K562 (cell line): ENCODE results near the gene PMF1. TPM values are rescaled to one million over a fixed set of nuclear protein-coding genes. Genes with fewer than 3 reads are reported as not detected.

Experiments used
- ATAC-seq: fragments of 200-7000 bp; cut with Tn5 transposase; 3 replicates; pipeline ENCODE4 v1.9.1; 2020; ENCODE audit warnings: moderate library complexity
- BruUV-seq: library from RNA; stranded (reverse); fragments of 400-500 nt; replicated peaks from 2 replicates; lab custom pipeline; 2021; lab: Mats Ljungman, UMichigan
- CTCF ChIA-PET: fragments of 300-600 bp; formaldehyde crosslinking; extraction: SDS; loops from one replicate; lab custom pipeline; 2021; ENCODE audit warnings: low intra/inter-chr PET ratio; lab: Yijun Ruan, JAX
- POLR2A ChIA-PET: fragments of 300-600, 350-650 bp; sonication (Branson Sonifier 250); formaldehyde crosslinking; extraction: SDS; loops from one replicate; lab custom pipeline; 2021; ENCODE audit warnings: antibody characterized with exemption, inconsistent platforms; lab: Yijun Ruan, JAX
- DNase-seq, 4 experiments: peaks; one replicate each; pipeline versions ENCODE4 v3.0.0 to v3.0.0-alpha.2; 2011 to 2018; ENCODE audit warnings: low spot score in 3 of 4, mixed read lengths in 3 of 4; ENCODE audit errors: extremely low read depth in 1 of 4
- FAIRE-seq: peaks from 2 replicates; lab custom pipeline; 2011; peaks lifted over from hg19 to GRCh38; lab: Jason Lieb, UNC
- H2AFZ ChIP-seq: 2 replicates; pipeline ENCODE4 v1.6.0; 2011; ENCODE audit warnings: low read depth, low read length, control low read depth, inconsistent platforms
- H3K27ac ChIP-seq: fragments of 200-600 bp; 3 replicates; pipeline ENCODE4 v1.8.0; 2011; ENCODE audit warnings: low read depth, mild to moderate bottlenecking, control low read depth, inconsistent platforms, low read length, moderate library complexity, mixed read lengths; ENCODE audit errors: extremely low read depth
- H3K27me3 ChIP-seq, 2 experiments: fragments of 300-600 bp in 1 of 2; 2 replicates in 1 of 2; 3 replicates in 1 of 2; pipeline versions ENCODE4 v1.6.0 to v1.8.0; 2011; ENCODE audit warnings: inconsistent platforms in 2 of 2, low read length in 2 of 2, mild to moderate bottlenecking in 1 of 2, mixed read lengths in 1 of 2, moderate library complexity in 1 of 2; ENCODE audit not compliant: control insufficient read depth in 2 of 2, insufficient read depth in 2 of 2
- H3K36me3 ChIP-seq: fragments of 300-600 bp; 3 replicates; pipeline ENCODE4 v1.8.0; 2011; ENCODE audit warnings: mild to moderate bottlenecking, low read length, inconsistent platforms; ENCODE audit not compliant: control insufficient read depth, insufficient read depth
- H3K4me1 ChIP-seq, 2 experiments: fragments of 200-600 bp in 1 of 2; replicated peaks in 1 of 2; 2 replicates in 1 of 2; 3 replicates in 1 of 2; pipeline versions ENCODE4 v1.5.1 to v1.8.0; 2011; ENCODE audit warnings: inconsistent platforms in 2 of 2, low read length in 2 of 2, mild to moderate bottlenecking in 1 of 2, mixed read lengths in 1 of 2, moderate library complexity in 1 of 2; ENCODE audit not compliant: control insufficient read depth in 2 of 2, insufficient read depth in 2 of 2
- H3K4me2 ChIP-seq: 2 replicates; pipeline ENCODE4 v1.6.1; 2011; ENCODE audit warnings: low read length, control low read depth, inconsistent platforms, mixed read lengths; ENCODE audit not compliant: insufficient read depth
- H3K4me3 ChIP-seq: fragments of 200-600 bp; sonication (generic), shearing (Covaris generic); 2 replicates; pipeline ENCODE4 v1.5.1; 2016; ENCODE audit warnings: control low read depth, inconsistent platforms
- H3K79me2 ChIP-seq: fragments of 200-600 bp; 3 replicates; pipeline ENCODE4 v1.8.0; 2011; ENCODE audit warnings: low read length, inconsistent platforms; ENCODE audit not compliant: control insufficient read depth, insufficient read depth
- H3K9ac ChIP-seq, 2 experiments: 2 replicates each; pipeline versions ENCODE4 v1.6.0 to v1.6.1; 2011; ENCODE audit warnings: low read depth in 2 of 2, low read length in 2 of 2, control low read depth in 1 of 2, inconsistent platforms in 1 of 2, mild to moderate bottlenecking in 1 of 2, mixed read lengths in 1 of 2; ENCODE audit not compliant: insufficient read depth in 1 of 2
- H3K9me1 ChIP-seq: one replicate; pipeline ENCODE4 v1.6.0; 2011; ENCODE audit warnings: inconsistent platforms, mild to moderate bottlenecking, low read length, moderate library complexity; ENCODE audit not compliant: control insufficient read depth, insufficient read depth
- H3K9me3 ChIP-seq: replicated peaks from 2 replicates; pipeline ENCODE4 v1.5.1; 2011; ENCODE audit warnings: low read depth, low read length, inconsistent platforms; ENCODE audit not compliant: control insufficient read depth, insufficient read depth
- H4K20me1 ChIP-seq: replicated peaks from 2 replicates; pipeline ENCODE4 v1.6.1; 2011; ENCODE audit warnings: low read length, inconsistent platforms, mixed read lengths; ENCODE audit not compliant: control insufficient read depth, insufficient read depth
- ADNP ChIP-seq: fragments of 200-800 bp; sonication (Bioruptor generic); IDR thresholded peaks from 2 replicates; pipeline ENCODE4 v1.6.1; 2016; ENCODE audit warnings: missing genetic modification characterization, missing compliant biosample characterization
- BRD4 ChIP-seq: fragments of 200-600 bp; sonication (generic); IDR thresholded peaks from 2 replicates; pipeline ENCODE4 v1.6.1; 2017; ENCODE audit warnings: inconsistent platforms
- JUN ChIP-seq, 2 experiments: sonication (generic) in 1 of 2; formaldehyde crosslinking in 1 of 2; IDR thresholded peaks; 2 replicates each; pipeline versions ENCODE4 v1.6.1 to v1.8.0; 2012 to 2022; ENCODE audit warnings: borderline replicate concordance in 2 of 2, mild to moderate bottlenecking in 2 of 2, improper control_type of control experiment in 1 of 2, low read depth in 1 of 2, low read length in 1 of 2, missing genetic modification reagents in 1 of 2
- MIER1 ChIP-seq: fragments of 450-650 bp; IDR thresholded peaks from 2 replicates; pipeline ENCODE4 v1.6.1; 2016; ENCODE audit warnings: antibody characterized with exemption, mild to moderate bottlenecking, low read depth
- NKRF ChIP-seq: fragments of 450-650 bp; IDR thresholded peaks from 2 replicates; pipeline ENCODE4 v1.6.1; 2016; ENCODE audit warnings: borderline replicate concordance
- RBM25 ChIP-seq: fragments of 200-400 bp; formaldehyde crosslinking; IDR thresholded peaks from 2 replicates; pipeline ENCODE4 v1.6.1; 2018; ENCODE audit warnings: low read length, low read depth, moderate library complexity; ENCODE audit not compliant: severe bottlenecking
- SETDB1 ChIP-seq: IDR thresholded peaks from one replicate; pipeline ENCODE4 v1.6.1; 2012; ENCODE audit warnings: low read length, control low read depth, inconsistent platforms
- SMC3 ChIP-seq: conservative IDR thresholded peaks from 2 replicates; pipeline ENCODE4 v1.6.1; 2011; ENCODE audit warnings: low read depth, low read length, improper control_type of control experiment; ENCODE audit not compliant: insufficient read depth
- ZEB2 ChIP-seq: fragments of 450-650 bp; IDR thresholded peaks from 2 replicates; pipeline ENCODE4 v1.6.1; 2016
- ZNF780A ChIP-seq: fragments of 250-450 bp; sonication (Bioruptor Pico); IDR thresholded peaks from 2 replicates; pipeline ENCODE4 v1.5.0; 2021; ENCODE audit warnings: mild to moderate bottlenecking
- WGBS: fragments of 100-300 bp; shearing (Covaris generic); methylation state at CpG from one replicate; pipeline ENCODE4 v1.1.6; 2016; ENCODE audit warnings: low coverage, mixed read lengths; ENCODE audit not compliant: insufficient coverage; ENCODE audit errors: missing lambda C conversion rate; 5-methylcytosine and 5-hydroxymethylcytosine counted together
- in situ Hi-C: fragments of 300-500 bp; cut with MboI; formaldehyde crosslinking; loops from 4 replicates; pipeline ENCODE4 v1.15.0; 2018; ENCODE audit warnings: inconsistent platforms, mixed read lengths
- intact Hi-C: fragments of 100-400 bp; cut with micrococcal nuclease; formaldehyde crosslinking; loops from 2 replicates; pipeline ENCODE4 v1.14.2; 2022
- polyA plus RNA-seq, 8 experiments: library from polyadenylated mRNA; depleted of rRNA in 4 of 8; stranded (reverse) in 5 of 8; unstranded in 3 of 8; fragments of >200 nt; fragmentation: Nextera tagmentation in 2 of 8; fragmentation: Illumina TruSeq in 1 of 8; extraction: Ambion mirVana in 2 of 8; extraction: Trizol in 1 of 8; gene quantifications; 2 replicates each; pipeline versions ENCODE4 v1.2.1 to v1.2.3, GENCODE V29; 2011 to 2014; ENCODE audit warnings: inconsistent platforms in 1 of 8, missing spikeins in 1 of 8
- total RNA-seq, 7 experiments: library from RNA; depleted of rRNA in 6 of 7; stranded (reverse); fragments of >200 nt in 6 of 7; fragmentation: Illumina TruSeq in 2 of 7; extraction: Trizol in 2 of 7; gene quantifications; 2 replicates each; pipeline versions ENCODE4 v1.2.1 to v1.2.3, GENCODE V29; 2011 to 2021; ENCODE audit warnings: low replicate concordance in 1 of 7
- TF ChIP-seq, protein P1 (sequence below): fragments of 450-650 bp; formaldehyde crosslinking; IDR thresholded peaks from 2 replicates; pipeline ENCODE4 v1.4.0; 2020; ENCODE audit warnings: mild to moderate bottlenecking
- TF ChIP-seq, protein P2 (sequence below): fragments of 450-650 bp; conservative IDR thresholded peaks from 2 replicates; pipeline ENCODE4 v1.6.1; 2016; ENCODE audit warnings: missing genetic modification characterization, low read depth, mild to moderate bottlenecking, control low read depth, missing compliant biosample characterization

Gene PMF1
- total and polyA plus RNA-seq, 9 of the 15 experiments (the other 6 are each of a cell fraction or from before 2014, with no cell fraction given): 9.4 to 92.9 (median 71.0) TPM

DNA sequence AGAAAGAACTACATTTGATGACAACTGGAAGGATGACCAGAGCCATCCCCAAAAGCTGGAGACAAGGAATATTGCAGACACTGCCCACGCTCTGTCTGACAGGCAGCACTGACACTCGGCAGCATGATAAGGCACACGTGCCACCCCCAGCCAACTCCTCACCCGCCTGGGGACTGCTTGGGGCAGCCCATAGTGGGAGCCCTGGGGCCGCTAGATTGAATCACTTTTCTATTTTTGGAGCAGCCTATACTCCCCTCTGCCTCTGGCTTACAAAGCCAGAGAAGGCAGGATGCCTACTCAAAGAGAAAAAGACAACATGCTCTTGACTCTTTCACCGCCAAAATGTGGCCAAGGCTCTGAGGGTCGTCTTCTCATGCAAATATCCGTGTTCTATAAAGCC is 68.5 kb downstream of the PMF1 start (continued):
- TF ChIP-seq, protein P1, sequence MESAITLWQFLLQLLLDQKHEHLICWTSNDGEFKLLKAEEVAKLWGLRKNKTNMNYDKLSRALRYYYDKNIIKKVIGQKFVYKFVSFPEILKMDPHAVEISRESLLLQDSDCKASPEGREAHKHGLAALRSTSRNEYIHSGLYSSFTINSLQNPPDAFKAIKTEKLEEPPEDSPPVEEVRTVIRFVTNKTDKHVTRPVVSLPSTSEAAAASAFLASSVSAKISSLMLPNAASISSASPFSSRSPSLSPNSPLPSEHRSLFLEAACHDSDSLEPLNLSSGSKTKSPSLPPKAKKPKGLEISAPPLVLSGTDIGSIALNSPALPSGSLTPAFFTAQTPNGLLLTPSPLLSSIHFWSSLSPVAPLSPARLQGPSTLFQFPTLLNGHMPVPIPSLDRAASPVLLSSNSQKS (CRISPR knock-in tag): no peak
- no peak for TF ChIP-seq ZNF780A (CRISPR knock-in tag)
- TF ChIP-seq JUN (IDR thresholded peaks at IDR 0.05; ENCODE audit: borderline replicate concordance, low read depth, low read length): peak; percentile 61; the same call in 1 of the 2 replicates
- TF ChIP-seq JUN (CRISPR knock-in tag; IDR thresholded peaks at IDR 0.05; ENCODE audit: borderline replicate concordance): no peak
- TF ChIP-seq NKRF: peak; percentile 98

GRCh38 chr1:156281693-156282478 is 69.1 kb downstream of the PMF1 start:
- intact Hi-C loops: no loop called here
- peaks cover 52% of the 10 kb centered on the region for H3K79me2 ChIP-seq
- FAIRE-seq: peak; percentile 84
- H2AFZ ChIP-seq: peak overlapping the region; percentile 95
- peaks cover 11% of the 10 kb centered on the region; the same call in 1 of the 2 replicates for H4K20me1 ChIP-seq
- BruUV-seq: TSS peak; percentile 62
- WGBS: 3% methylated on average over 17 of the region's 22 CpGs
- H3K9me3 ChIP-seq: no peaks in the 10 kb centered on the region
- CTCF ChIA-PET: no interaction called here
- peak; percentile 10 for ATAC-seq
- peak in 1 of 4 experiments; percentile 59 for DNase-seq
- peak overlapping the region; percentile 91 to 97 for H3K9ac ChIP-seq
- peak overlapping the region; percentile 93 for H3K27ac ChIP-seq
- peak overlapping the region; percentile 97 for H3K4me3 ChIP-seq
- no peaks in the 10 kb centered on the region for H3K9me1 ChIP-seq
- H3K4me1 ChIP-seq: peaks cover 6 to 10% of the 10 kb centered on the region in 2 experiments; a peak in 4 of 5 replicates
- H3K27me3 ChIP-seq: no peaks in the 10 kb centered on the region
- in situ Hi-C loops: no loop called here
- peak overlapping the region; percentile 100 for H3K4me2 ChIP-seq
- peaks cover 54% of the 10 kb centered on the region for H3K36me3 ChIP-seq
- POLR2A ChIA-PET: interaction anchor here (0.6 to 6.3 kb wide), 25 partner anchors 10 to 262 kb away, joined by 3 to 63 read pairs (median 4); partner anchors contain the start of genes GLMP and PMF1
- TF ChIP-seq RBM25: no peak
- 0 out of 2 replicates have a peak, but pooled peaks have one; percentile 21 for TF ChIP-seq MIER1
- TF ChIP-seq ADNP (tag): no peak
- no peak for TF ChIP-seq BRD4
- no peak for TF ChIP-seq SETDB1
- TF ChIP-seq ZEB2: peak; percentile 80
- TF ChIP-seq SMC3: no peak
- TF ChIP-seq, protein P2, sequence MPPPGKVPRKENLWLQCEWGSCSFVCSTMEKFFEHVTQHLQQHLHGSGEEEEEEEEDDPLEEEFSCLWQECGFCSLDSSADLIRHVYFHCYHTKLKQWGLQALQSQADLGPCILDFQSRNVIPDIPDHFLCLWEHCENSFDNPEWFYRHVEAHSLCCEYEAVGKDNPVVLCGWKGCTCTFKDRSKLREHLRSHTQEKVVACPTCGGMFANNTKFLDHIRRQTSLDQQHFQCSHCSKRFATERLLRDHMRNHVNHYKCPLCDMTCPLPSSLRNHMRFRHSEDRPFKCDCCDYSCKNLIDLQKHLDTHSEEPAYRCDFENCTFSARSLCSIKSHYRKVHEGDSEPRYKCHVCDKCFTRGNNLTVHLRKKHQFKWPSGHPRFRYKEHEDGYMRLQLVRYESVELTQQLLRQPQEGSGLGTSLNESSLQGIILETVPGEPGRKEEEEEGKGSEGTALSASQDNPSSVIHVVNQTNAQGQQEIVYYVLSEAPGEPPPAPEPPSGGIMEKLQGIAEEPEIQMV: no peak
